ENCODE measurements around the gene DUS4L. TPM values are rescaled to one million over a fixed set of nuclear protein-coding genes. Genes with fewer than 3 reads are reported as not detected.

DUS4L gene
- total RNA-seq, 1 experiment from 2014 or later, result 9.1 TPM

DNA sequence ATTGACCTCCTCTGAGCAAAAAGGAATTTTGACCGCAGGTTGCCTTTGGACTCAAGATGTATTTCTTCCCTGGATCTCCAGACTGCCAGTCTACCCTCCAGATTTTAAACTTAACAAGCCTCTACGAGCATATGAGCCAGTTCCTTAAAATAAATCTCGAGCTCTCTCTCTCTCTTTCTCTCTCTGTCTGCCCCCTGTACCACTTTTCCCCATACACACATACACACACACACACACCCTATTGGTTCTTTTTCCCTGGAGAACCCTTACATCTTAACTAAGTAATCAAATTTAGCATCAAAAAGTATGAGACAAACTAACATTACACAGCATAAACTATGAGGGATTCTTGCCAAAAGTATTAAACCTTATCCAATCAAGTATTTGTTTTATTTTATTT lies 27.6 kb downstream of the DUS4L start:
- Histone ChIP-seq H3K36me3 (ENCODE audit: control insufficient read depth, insufficient read depth, low read length) (peaks cover 10% of the 10 kb centered on the region; the same call in 1 of the 2 replicates), H3K27ac (ENCODE audit: low read length) (no peak overlapping the region)
- CTCF ChIA-PET, result no interaction called here

GRCh38 chr7:107592361-107593024 lies 28.7 kb downstream of the DUS4L start:
- CTCF ChIA-PET, result no interaction called here
- H3K9me3 ChIP-seq (ENCODE audit: control insufficient read depth, insufficient read depth, low read depth, low read length), result no peaks in the 10 kb centered on the region
- H3K4me3 ChIP-seq (ENCODE audit: low read depth in 2 of 2, low read length in 2 of 2), result no peak overlapping the region
- intact Hi-C loops (cut with micrococcal nuclease; ENCODE audit: unreplicated experiment) (loop anchor here (10.0 kb wide), 1 partner anchor 132 kb away; no protein-coding TSS in a partner anchor), in situ Hi-C loops (cut with HindIII; ENCODE audit: low pct_unique_long_range_greater_than_20kb, low sequenced_read_pairs) (no loop called here)
- TF ChIP-seq, protein P1, sequence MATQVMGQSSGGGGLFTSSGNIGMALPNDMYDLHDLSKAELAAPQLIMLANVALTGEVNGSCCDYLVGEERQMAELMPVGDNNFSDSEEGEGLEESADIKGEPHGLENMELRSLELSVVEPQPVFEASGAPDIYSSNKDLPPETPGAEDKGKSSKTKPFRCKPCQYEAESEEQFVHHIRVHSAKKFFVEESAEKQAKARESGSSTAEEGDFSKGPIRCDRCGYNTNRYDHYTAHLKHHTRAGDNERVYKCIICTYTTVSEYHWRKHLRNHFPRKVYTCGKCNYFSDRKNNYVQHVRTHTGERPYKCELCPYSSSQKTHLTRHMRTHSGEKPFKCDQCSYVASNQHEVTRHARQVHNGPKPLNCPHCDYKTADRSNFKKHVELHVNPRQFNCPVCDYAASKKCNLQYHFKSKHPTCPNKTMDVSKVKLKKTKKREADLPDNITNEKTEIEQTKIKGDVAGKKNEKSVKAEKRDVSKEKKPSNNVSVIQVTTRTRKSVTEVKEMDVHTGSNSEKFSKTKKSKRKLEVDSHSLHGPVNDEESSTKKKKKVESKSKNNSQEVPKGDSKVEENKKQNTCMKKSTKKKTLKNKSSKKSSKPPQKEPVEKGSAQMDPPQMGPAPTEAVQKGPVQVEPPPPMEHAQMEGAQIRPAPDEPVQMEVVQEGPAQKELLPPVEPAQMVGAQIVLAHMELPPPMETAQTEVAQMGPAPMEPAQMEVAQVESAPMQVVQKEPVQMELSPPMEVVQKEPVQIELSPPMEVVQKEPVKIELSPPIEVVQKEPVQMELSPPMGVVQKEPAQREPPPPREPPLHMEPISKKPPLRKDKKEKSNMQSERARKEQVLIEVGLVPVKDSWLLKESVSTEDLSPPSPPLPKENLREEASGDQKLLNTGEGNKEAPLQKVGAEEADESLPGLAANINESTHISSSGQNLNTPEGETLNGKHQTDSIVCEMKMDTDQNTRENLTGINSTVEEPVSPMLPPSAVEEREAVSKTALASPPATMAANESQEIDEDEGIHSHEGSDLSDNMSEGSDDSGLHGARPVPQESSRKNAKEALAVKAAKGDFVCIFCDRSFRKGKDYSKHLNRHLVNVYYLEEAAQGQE (IDR thresholded peaks at IDR 0.05; ENCODE audit: insufficient read depth in 1 of 2, low read depth in 2 of 2, low read length in 1 of 2), result no peak
- TF ChIP-seq CTCF (IDR thresholded peaks at IDR 0.05) (no peak), TCF7L2 (IDR thresholded peaks at IDR 0.05; ENCODE audit: low read depth, low read length) (no peak), SIN3A (IDR thresholded peaks at IDR 0.05; ENCODE audit: borderline replicate concordance, insufficient read depth, low read depth, low read length) (no peak), POLR2AphosphoS5 (IDR thresholded peaks at IDR 0.05; ENCODE audit: low read depth, low read length) (no peak)
- no TSS peak for BruUV-seq (replicated peaks)
- no peak for ATAC-seq
- H3K4me1 ChIP-seq (ENCODE audit: control insufficient read depth, insufficient read depth, low read length), result no peaks in the 10 kb centered on the region
- DNase-seq (ENCODE audit: low read depth, low spot score), result no peak
- POLR2A ChIA-PET, result no interaction called here
- H3K27ac ChIP-seq (ENCODE audit: low read length), result no peak overlapping the region
- peaks cover 8% of the 10 kb centered on the region; the same call in 1 of the 2 replicates for H3K36me3 ChIP-seq (ENCODE audit: control insufficient read depth, insufficient read depth, low read length)
- no peaks in the 10 kb centered on the region for H3K27me3 ChIP-seq (ENCODE audit: control insufficient read depth, insufficient read depth, low read length)

More for the DNA sequence above, 27.6 kb downstream of the DUS4L start:
- Histone ChIP-seq H3K27me3 (ENCODE audit: control insufficient read depth, insufficient read depth, low read length) (no peaks in the 10 kb centered on the region), H3K4me1 (ENCODE audit: control insufficient read depth, insufficient read depth, low read length) (no peaks in the 10 kb centered on the region), H3K9me3 (ENCODE audit: control insufficient read depth, insufficient read depth, low read depth, low read length) (no peaks in the 10 kb centered on the region), H3K4me3 (ENCODE audit: low read depth in 2 of 2, low read length in 2 of 2) (no peak overlapping the region)
- POLR2A ChIA-PET, result no interaction called here
- intact Hi-C loops (cut with micrococcal nuclease; ENCODE audit: unreplicated experiment), result loop anchor here (10.0 kb wide), 1 partner anchor 133 kb away; no protein-coding TSS in a partner anchor
- TF ChIP-seq POLR2AphosphoS5 (IDR thresholded peaks at IDR 0.05; ENCODE audit: low read depth, low read length) (no peak), TCF7L2 (IDR thresholded peaks at IDR 0.05; ENCODE audit: low read depth, low read length) (no peak)
- TF ChIP-seq, protein P1 (IDR thresholded peaks at IDR 0.05; ENCODE audit: insufficient read depth in 1 of 2, low read depth in 2 of 2, low read length in 1 of 2), result no peak
- no peak for ATAC-seq
- BruUV-seq (replicated peaks), result no TSS peak
- no peak for DNase-seq (ENCODE audit: low read depth, low spot score)
- in situ Hi-C loops (cut with HindIII; ENCODE audit: low pct_unique_long_range_greater_than_20kb, low sequenced_read_pairs), result no loop called here
